ENCODE results near the gene ASB13.

- TF ChIP-seq CTCF (IDR thresholded peaks at IDR 0.05) (no peak), EP300 (IDR thresholded peaks at IDR 0.05) (no peak), POLR2AphosphoS5 (IDR thresholded peaks at IDR 0.05) (no peak), POLR2A (IDR thresholded peaks at IDR 0.05) (no peak)
Measured at GRCh38 chr10:5596611-5597341, 69.6 kb downstream of the ASB13 start.

All from sigmoid colon (tissue), 4 donors.